HCT116 (cell line): ENCODE results near the gene CNST. TPM values are rescaled to one million over a fixed set of nuclear protein-coding genes. Genes with fewer than 3 reads are reported as not detected.

Source experiments
- ATAC-seq: fragments of 200-7000 bp; cut with Tn5 transposase; 2 replicates; pipeline ENCODE4 v1.9.1; 2020; ENCODE audit warnings: mild to moderate bottlenecking, moderate library complexity
- BruUV-seq: library from RNA; stranded (reverse); fragments of 400-500 nt; replicated peaks from 2 replicates; lab custom pipeline; 2021; lab: Mats Ljungman, UMichigan
- CTCF ChIA-PET: fragments of 300-600 bp; sonication (Branson Sonifier 250); formaldehyde crosslinking; loops from one replicate; lab custom pipeline; 2021; ENCODE audit warnings: antibody characterized with exemption; lab: Charles Lee
- POLR2A ChIA-PET: fragments of 300-600, 350-600 bp; sonication (Branson Sonifier 250); formaldehyde crosslinking; loops from one replicate; lab custom pipeline; 2021; ENCODE audit warnings: antibody characterized with exemption; lab: Charles Lee
- RAD21 ChIA-PET, 2 experiments: fragments of 300-600 bp; sonication (Branson Sonifier 250); formaldehyde crosslinking; loops; one replicate each; lab custom pipeline; 2023; ENCODE audit warnings: low total read pairs in 2 of 2; ENCODE audit not compliant: uncharacterized antibody in 2 of 2, unreplicated experiment in 2 of 2, low non-redundant PET in 1 of 2; lab: Charles Lee
- DNase-seq: peaks from one replicate; pipeline ENCODE4 v3.0.0-alpha.2; 2010; ENCODE audit warnings: low read depth, low spot score
- H2AFZ ChIP-seq: fragments of 200-600 bp; shearing (Covaris generic), sonication (generic); 2 replicates; pipeline ENCODE4 v1.6.1; 2017; ENCODE audit warnings: low read depth, mixed run types, mixed read lengths, antibody characterized with exemption, low read length; ENCODE audit not compliant: poor library complexity, severe bottlenecking
- H3K27ac ChIP-seq: 2 replicates; pipeline ENCODE4 v1.5.1; 2012; ENCODE audit warnings: low read depth, low read length
- H3K27me3 ChIP-seq: fragments of 200-600 bp; sonication (generic); 2 replicates; pipeline ENCODE4 v1.6.1; 2016; ENCODE audit warnings: mixed run types, low read length, mixed read lengths; ENCODE audit not compliant: insufficient read depth
- H3K36me3 ChIP-seq, 2 experiments: fragments of 200-500 bp in 1 of 2; fragments of 200-600 bp in 1 of 2; sonication (Bioruptor generic) in 1 of 2; sonication (generic) in 1 of 2; 2 replicates each; pipeline versions ENCODE4 v1.5.1 to v1.6.1; 2014 to 2016; ENCODE audit warnings: low read length in 2 of 2, inconsistent platforms in 1 of 2, mixed read lengths in 1 of 2, mixed run types in 1 of 2; ENCODE audit not compliant: insufficient read depth in 2 of 2, control insufficient read depth in 1 of 2
- H3K4me1 ChIP-seq, 2 experiments: fragments of 200-600 bp in 1 of 2; sonication (generic) in 1 of 2; 2 replicates each; pipeline versions ENCODE4 v1.5.1 to v1.6.1; 2012 to 2017; ENCODE audit warnings: low read length in 2 of 2, inconsistent platforms in 1 of 2, mild to moderate bottlenecking in 1 of 2, mixed read lengths in 1 of 2, mixed run types in 1 of 2, moderate library complexity in 1 of 2; ENCODE audit not compliant: insufficient read depth in 2 of 2, control insufficient read depth in 1 of 2
- H3K4me2 ChIP-seq: fragments of 200-600 bp; sonication (generic); 2 replicates; pipeline ENCODE4 v1.6.1; 2017; ENCODE audit warnings: mixed run types, low read length, mixed read lengths
- H3K4me3 ChIP-seq, 2 experiments: fragments of 200-600 bp in 1 of 2; sonication (generic) in 1 of 2; replicated peaks in 1 of 2; 2 replicates each; pipeline ENCODE4 v1.5.1; 2011 to 2016; ENCODE audit warnings: low read length in 2 of 2, control low read depth in 1 of 2, low read depth in 1 of 2, mild to moderate bottlenecking in 1 of 2, mixed read lengths in 1 of 2, mixed run types in 1 of 2
- H3K79me2 ChIP-seq: fragments of 200-600 bp; sonication (generic); 2 replicates; pipeline ENCODE4 v1.6.1; 2017; ENCODE audit warnings: mild to moderate bottlenecking, mixed run types, low read length, moderate library complexity, mixed read lengths; ENCODE audit not compliant: insufficient read depth
- H3K9ac ChIP-seq: fragments of 200-600 bp; sonication (generic); 2 replicates; pipeline ENCODE4 v1.6.1; 2016; ENCODE audit warnings: low read length, mixed read lengths
- H3K9me2 ChIP-seq: fragments of 200-600 bp; sonication (generic), shearing (Covaris generic); 2 replicates; pipeline ENCODE4 v1.6.1; 2017; ENCODE audit warnings: mixed run types, mild to moderate bottlenecking, moderate library complexity; ENCODE audit not compliant: insufficient read depth
- H3K9me3 ChIP-seq, 2 experiments: fragments of 200-500 bp in 1 of 2; fragments of 200-600 bp in 1 of 2; sonication (Bioruptor generic) in 1 of 2; sonication (generic) in 1 of 2; 2 replicates each; pipeline ENCODE4 v1.6.1; 2014 to 2017; ENCODE audit warnings: low read length in 2 of 2, mixed read lengths in 2 of 2, inconsistent platforms in 1 of 2, low read depth in 1 of 2, mild to moderate bottlenecking in 1 of 2, mixed run types in 1 of 2, moderate library complexity in 1 of 2; ENCODE audit not compliant: control insufficient read depth in 1 of 2, insufficient read depth in 1 of 2
- H4K20me1 ChIP-seq: fragments of 200-600 bp; sonication (generic), shearing (Covaris generic); 2 replicates; pipeline ENCODE4 v1.6.1; 2017; ENCODE audit warnings: mixed run types, mild to moderate bottlenecking, moderate library complexity; ENCODE audit not compliant: insufficient read depth
- CBX3 ChIP-seq: IDR thresholded peaks from 2 replicates; pipeline ENCODE4 v1.6.1; 2012; ENCODE audit warnings: low read depth
- EGR1 ChIP-seq: IDR thresholded peaks from 2 replicates; pipeline ENCODE4 v1.6.1; 2012; ENCODE audit warnings: low read depth
- ELF1 ChIP-seq: IDR thresholded peaks from 2 replicates; pipeline ENCODE4 v1.6.1; 2012; ENCODE audit warnings: low read depth, borderline replicate concordance
- EZH2 ChIP-seq: fragments of 200-600 bp; sonication (generic); IDR thresholded peaks from 2 replicates; pipeline ENCODE4 v1.6.1; 2017; ENCODE audit warnings: antibody characterized with exemption, mixed run types
- EZH2phosphoT487 ChIP-seq: fragments of 200-600 bp; IDR thresholded peaks from 2 replicates; pipeline ENCODE4 v1.6.1; 2018; ENCODE audit warnings: antibody characterized with exemption, borderline replicate concordance
- FOSL1 ChIP-seq: IDR thresholded peaks from 2 replicates; pipeline ENCODE4 v1.6.1; 2012; ENCODE audit warnings: low read depth
- JUND ChIP-seq: IDR thresholded peaks from 2 replicates; pipeline ENCODE4 v1.6.1; 2012
- POLR2A ChIP-seq: IDR thresholded peaks from 2 replicates; pipeline ENCODE4 v1.7.0; 2011; ENCODE audit warnings: borderline replicate concordance; ENCODE audit not compliant: insufficient read depth, insufficient read length; ENCODE audit errors: extremely low read depth
- RAD21 ChIP-seq: IDR thresholded peaks from 2 replicates; pipeline ENCODE4 v1.6.1; 2012; ENCODE audit warnings: low read depth, mild to moderate bottlenecking
- REST ChIP-seq: IDR thresholded peaks from 2 replicates; pipeline ENCODE4 v1.6.1; 2012; ENCODE audit warnings: low read depth
- SIN3A ChIP-seq: IDR thresholded peaks from 2 replicates; pipeline ENCODE4 v1.6.1; 2012; ENCODE audit warnings: low read depth
- TCF7L2 ChIP-seq: IDR thresholded peaks from 2 replicates; pipeline ENCODE4 v1.7.0; 2011; ENCODE audit warnings: borderline replicate concordance, inconsistent platforms; ENCODE audit not compliant: insufficient read depth, insufficient read length; ENCODE audit errors: extremely low read depth
- YY1 ChIP-seq: IDR thresholded peaks from 2 replicates; pipeline ENCODE4 v1.6.1; 2011; ENCODE audit warnings: low read length, low read depth, moderate library complexity, mild to moderate bottlenecking; ENCODE audit not compliant: insufficient replicate concordance; ENCODE audit errors: extremely low read depth
- ZNF274 ChIP-seq: fragments of 200-500 bp; sonication (Bioruptor generic); IDR thresholded peaks from 2 replicates; pipeline ENCODE4 v1.6.1; 2014; ENCODE audit warnings: mild to moderate bottlenecking, low read depth, low read length, inconsistent platforms
- intact Hi-C: fragments of 100-400 bp; cut with micrococcal nuclease; formaldehyde crosslinking; loops from 2 replicates; pipeline ENCODE4 v1.10.0; 2022
- total RNA-seq: library from RNA; stranded (reverse); gene quantifications from one replicate; pipeline ENCODE4 v1.2.1, GENCODE V29; 2021; ENCODE audit not compliant: unreplicated experiment
- TF ChIP-seq, protein P1 (sequence below): IDR thresholded peaks from 2 replicates; pipeline ENCODE4 v1.6.1; 2012
- TF ChIP-seq, protein P2 (sequence below): IDR thresholded peaks from 2 replicates; pipeline ENCODE4 v1.6.1; 2012
- TF ChIP-seq, protein P3 (sequence below), 3 experiments: fragments of 200-600 bp in 1 of 3; sonication (generic) in 1 of 3; IDR thresholded peaks in 2 of 3; conservative IDR thresholded peaks in 1 of 3; 2 replicates each; pipeline ENCODE4 v1.5.1; 2012 to 2017; ENCODE audit warnings: low read depth in 2 of 3, low read length in 2 of 3, antibody characterized with exemption in 1 of 3, borderline replicate concordance in 1 of 3, control low read depth in 1 of 3, mild to moderate bottlenecking in 1 of 3, mixed read lengths in 1 of 3, mixed run types in 1 of 3, moderate library complexity in 1 of 3; ENCODE audit not compliant: insufficient read depth in 1 of 3
- TF ChIP-seq, protein P4 (sequence below): IDR thresholded peaks from 2 replicates; pipeline ENCODE4 v1.6.1; 2011; ENCODE audit warnings: mild to moderate bottlenecking, low read length, moderate library complexity; ENCODE audit not compliant: insufficient replicate concordance; ENCODE audit errors: extremely low read depth

Gene CNST
- total RNA-seq, 1 experiment from 2014 or later: 13.5 TPM

- TF ChIP-seq YY1: no peak
Observed at GRCh38 chr1:246595146-246595545, 28.9 kb downstream of the CNST start (continued).

DNA sequence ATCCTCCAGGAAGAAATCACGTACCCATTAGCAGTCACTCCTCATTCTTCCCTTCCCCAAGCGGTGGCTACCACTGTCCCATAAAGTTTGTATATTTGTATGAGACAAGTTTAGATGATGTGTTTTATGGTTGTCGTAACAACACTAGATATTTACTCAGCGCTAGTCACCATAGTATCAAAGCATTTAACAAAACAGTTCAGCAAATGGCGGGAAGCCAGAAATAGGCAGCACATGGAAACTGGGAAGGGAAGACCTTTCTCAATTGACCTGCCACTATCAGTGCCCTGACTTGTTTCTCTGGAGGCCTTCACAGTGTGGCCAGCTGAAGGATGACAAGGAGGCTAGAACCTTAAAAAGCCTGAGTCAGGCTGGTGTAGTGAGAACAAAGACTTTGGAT is 31.1 kb downstream of the CNST start:
- ChIA-PET CTCF (no interaction called here), RAD21 (no interaction called here), POLR2A (no interaction called here)
- H3K27ac ChIP-seq: no peak overlapping the region
- no peaks in the 10 kb centered on the region for H3K4me1 ChIP-seq
- H3K9me3 ChIP-seq: 0 out of 4 replicates have a peak, but pooled peaks cover 0 to 3% of the 10 kb centered on the region in 2 experiments
- DNase-seq (no peak), ATAC-seq (no peak)
- no peak overlapping the region for H2AFZ ChIP-seq
- H3K4me2 ChIP-seq: no peak overlapping the region
- H3K36me3 ChIP-seq: no peaks in the 10 kb centered on the region
- no peaks in the 10 kb centered on the region for H3K9me2 ChIP-seq
- intact Hi-C loops: no loop called here
- no peaks in the 10 kb centered on the region for H3K27me3 ChIP-seq
- no TSS peak for BruUV-seq
- peaks cover 15% of the 10 kb centered on the region; the same call in 1 of the 2 replicates for H3K79me2 ChIP-seq
- no peak overlapping the region for H3K9ac ChIP-seq
- no peaks in the 10 kb centered on the region for H4K20me1 ChIP-seq
- H3K4me3 ChIP-seq: no peak overlapping the region
- TF ChIP-seq, protein P1, sequence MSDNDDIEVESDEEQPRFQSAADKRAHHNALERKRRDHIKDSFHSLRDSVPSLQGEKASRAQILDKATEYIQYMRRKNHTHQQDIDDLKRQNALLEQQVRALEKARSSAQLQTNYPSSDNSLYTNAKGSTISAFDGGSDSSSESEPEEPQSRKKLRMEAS: no peak
- TF ChIP-seq CBX3 (no peak), YY1 (no peak), ZNF274 (no peak), EZH2 (no peak), EZH2phosphoT487 (no peak), TCF7L2 (no peak), POLR2A (no peak), ELF1 (no peak), REST (no peak), SIN3A (no peak), EGR1 (no peak), JUND (no peak), FOSL1 (no peak), RAD21 (no peak)
- TF ChIP-seq, protein P2, sequence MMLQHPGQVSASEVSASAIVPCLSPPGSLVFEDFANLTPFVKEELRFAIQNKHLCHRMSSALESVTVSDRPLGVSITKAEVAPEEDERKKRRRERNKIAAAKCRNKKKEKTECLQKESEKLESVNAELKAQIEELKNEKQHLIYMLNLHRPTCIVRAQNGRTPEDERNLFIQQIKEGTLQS: no peak
- TF ChIP-seq, protein P3, sequence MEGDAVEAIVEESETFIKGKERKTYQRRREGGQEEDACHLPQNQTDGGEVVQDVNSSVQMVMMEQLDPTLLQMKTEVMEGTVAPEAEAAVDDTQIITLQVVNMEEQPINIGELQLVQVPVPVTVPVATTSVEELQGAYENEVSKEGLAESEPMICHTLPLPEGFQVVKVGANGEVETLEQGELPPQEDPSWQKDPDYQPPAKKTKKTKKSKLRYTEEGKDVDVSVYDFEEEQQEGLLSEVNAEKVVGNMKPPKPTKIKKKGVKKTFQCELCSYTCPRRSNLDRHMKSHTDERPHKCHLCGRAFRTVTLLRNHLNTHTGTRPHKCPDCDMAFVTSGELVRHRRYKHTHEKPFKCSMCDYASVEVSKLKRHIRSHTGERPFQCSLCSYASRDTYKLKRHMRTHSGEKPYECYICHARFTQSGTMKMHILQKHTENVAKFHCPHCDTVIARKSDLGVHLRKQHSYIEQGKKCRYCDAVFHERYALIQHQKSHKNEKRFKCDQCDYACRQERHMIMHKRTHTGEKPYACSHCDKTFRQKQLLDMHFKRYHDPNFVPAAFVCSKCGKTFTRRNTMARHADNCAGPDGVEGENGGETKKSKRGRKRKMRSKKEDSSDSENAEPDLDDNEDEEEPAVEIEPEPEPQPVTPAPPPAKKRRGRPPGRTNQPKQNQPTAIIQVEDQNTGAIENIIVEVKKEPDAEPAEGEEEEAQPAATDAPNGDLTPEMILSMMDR (IDR thresholded peaks at IDR 0.05 in 2 of 3, conservative IDR thresholded peaks at IDR 0.05 in 1 of 3; ENCODE audit: borderline replicate concordance in 1 of 3, insufficient read depth in 1 of 3, low read depth in 2 of 3, low read length in 2 of 3): no peak
- TF ChIP-seq, protein P4, sequence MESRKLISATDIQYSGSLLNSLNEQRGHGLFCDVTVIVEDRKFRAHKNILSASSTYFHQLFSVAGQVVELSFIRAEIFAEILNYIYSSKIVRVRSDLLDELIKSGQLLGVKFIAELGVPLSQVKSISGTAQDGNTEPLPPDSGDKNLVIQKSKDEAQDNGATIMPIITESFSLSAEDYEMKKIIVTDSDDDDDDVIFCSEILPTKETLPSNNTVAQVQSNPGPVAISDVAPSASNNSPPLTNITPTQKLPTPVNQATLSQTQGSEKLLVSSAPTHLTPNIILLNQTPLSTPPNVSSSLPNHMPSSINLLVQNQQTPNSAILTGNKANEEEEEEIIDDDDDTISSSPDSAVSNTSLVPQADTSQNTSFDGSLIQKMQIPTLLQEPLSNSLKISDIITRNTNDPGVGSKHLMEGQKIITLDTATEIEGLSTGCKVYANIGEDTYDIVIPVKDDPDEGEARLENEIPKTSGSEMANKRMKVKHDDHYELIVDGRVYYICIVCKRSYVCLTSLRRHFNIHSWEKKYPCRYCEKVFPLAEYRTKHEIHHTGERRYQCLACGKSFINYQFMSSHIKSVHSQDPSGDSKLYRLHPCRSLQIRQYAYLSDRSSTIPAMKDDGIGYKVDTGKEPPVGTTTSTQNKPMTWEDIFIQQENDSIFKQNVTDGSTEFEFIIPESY: no peak
